ENCODE results near the gene FZD7. TPM values are rescaled to one million over a fixed set of nuclear protein-coding genes. Genes with fewer than 3 reads are reported as not detected.

FZD7 gene
- total and polyA plus RNA-seq, 2 of the 8 experiments (the other 6 are each of a cell fraction or from before 2014, with no cell fraction given) = 176 to 246 TPM

DNA sequence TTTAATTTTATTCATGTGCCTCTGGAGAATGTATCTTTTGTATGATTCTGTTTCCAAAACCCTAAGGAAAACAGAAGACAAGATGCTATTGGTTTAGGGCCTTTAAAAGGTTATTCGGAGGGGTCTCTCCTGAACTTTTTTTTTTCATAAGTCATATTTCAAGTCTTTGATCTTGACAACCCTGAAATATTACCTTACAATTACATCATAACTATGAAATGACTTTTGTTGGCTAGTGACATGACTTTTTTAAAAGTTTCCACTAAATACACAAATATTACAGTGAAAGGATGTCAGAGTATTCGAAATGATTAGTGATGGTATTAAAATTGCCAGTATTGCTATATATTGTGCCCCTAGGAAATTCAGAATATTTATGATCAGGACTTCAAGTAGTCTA, 31.8 kb upstream of the FZD7 start:
- H3K4me3 ChIP-seq (ENCODE audit: extremely low read depth in 1 of 4, insufficient read depth in 2 of 4, low read depth in 3 of 4, low read length in 4 of 4) = no peak overlapping the region
- H2BK12ac ChIP-seq (ENCODE audit: low read depth, low read length) = no peak overlapping the region
- H3K36me3 ChIP-seq (ENCODE audit: control insufficient read depth in 2 of 4, insufficient read depth in 4 of 4, low read length in 3 of 4) = no peaks in the 10 kb centered on the region
- H3K4me2 ChIP-seq (ENCODE audit: insufficient read depth in 1 of 2, low read depth in 2 of 2, low read length in 2 of 2) = no peak overlapping the region
- H2AFZ ChIP-seq (ENCODE audit: low read length) = no peak overlapping the region
- no peak overlapping the region for H3K56ac ChIP-seq (replicated peaks; ENCODE audit: insufficient read length, low read depth, low read length)
- no peak overlapping the region for H3K23ac ChIP-seq (ENCODE audit: insufficient read length)
- 89% methylated on average over 2 of the region's 2 CpGs; no CpG with 5 or more reads in 1 of the 2 experiments for WGBS, 2 experiments (ENCODE audit: extremely low coverage in 1 of 2, insufficient coverage in 1 of 2, insufficient read length in 1 of 2, insufficient replicate concordance in 2 of 2, low coverage in 1 of 2, low lambda C conversion rate in 2 of 2, missing lambda C conversion rate in 1 of 2)
- H4K8ac ChIP-seq (ENCODE audit: extremely low read depth, insufficient read depth, low read length) = no peak overlapping the region
- DNase-seq (ENCODE audit: low read depth in 1 of 2, low spot score in 2 of 2) (no peak), FAIRE-seq (no peak)
- no peaks in the 10 kb centered on the region for H4K20me1 ChIP-seq (replicated peaks in 1 of 2; ENCODE audit: control insufficient read depth in 1 of 2, insufficient read depth in 2 of 2, low read length in 2 of 2)
- H3K4me1 ChIP-seq (replicated peaks in 1 of 4; ENCODE audit: control insufficient read depth in 3 of 4, insufficient read depth in 4 of 4, low read length in 3 of 4) = peaks cover 0 to 10% (median 2%) of the 10 kb centered on the region in 4 experiments; a peak in 5 of 7 replicates
- no peaks in the 10 kb centered on the region for H3K9me3 ChIP-seq (ENCODE audit: insufficient read depth in 2 of 2, low read depth in 1 of 2, low read length in 1 of 2)
- no peak overlapping the region for H3K14ac ChIP-seq (ENCODE audit: insufficient read length)
- H2BK5ac ChIP-seq (ENCODE audit: low read depth, low read length) = no peak overlapping the region
- no peak overlapping the region for H2BK20ac ChIP-seq (ENCODE audit: low read length)
- H2AK5ac ChIP-seq (ENCODE audit: low read depth, low read length) = no peak overlapping the region
- no peak overlapping the region for H3K4ac ChIP-seq (replicated peaks; ENCODE audit: insufficient read length, low read depth, low read length)
- H3K27me3 ChIP-seq (replicated peaks in 1 of 4; ENCODE audit: control insufficient read depth in 3 of 4, extremely low read depth in 1 of 4, insufficient read depth in 3 of 4, low read length in 3 of 4) = no peaks in the 10 kb centered on the region; a peak in 1 of 7 replicates
- CTCF ChIA-PET (ENCODE audit: partially characterized antibody) = interaction anchor here (0.7 to 2.0 kb wide), 7 partner anchors 16 to 164 kb away, joined by 3 to 7 read pairs (median 3); no protein-coding TSS in a partner anchor
- TF ChIP-seq TCF12 (IDR thresholded peaks at IDR 0.05; ENCODE audit: low read depth, low read length) = no peak
- TF ChIP-seq SRF (IDR thresholded peaks at IDR 0.05; ENCODE audit: low read depth, low read length) = no peak
- TF ChIP-seq ASH2L (IDR thresholded peaks at IDR 0.05; ENCODE audit: low read length) = no peak
- no peak for TF ChIP-seq BRCA1 (IDR thresholded peaks at IDR 0.05; ENCODE audit: low read depth, low read length)
- TF ChIP-seq SP1 (IDR thresholded peaks at IDR 0.05; ENCODE audit: low read depth, low read length) = no peak
- no peak for TF ChIP-seq YY1 (IDR thresholded peaks at IDR 0.05; ENCODE audit: low read depth, low read length)
- TF ChIP-seq SUZ12 (IDR thresholded peaks at IDR 0.05; ENCODE audit: low read length) = no peak
- TF ChIP-seq CHD2 (IDR thresholded peaks at IDR 0.05; ENCODE audit: low read length) = no peak
- TF ChIP-seq CREB1 (IDR thresholded peaks at IDR 0.05) = no peak
- TF ChIP-seq, protein P1, sequence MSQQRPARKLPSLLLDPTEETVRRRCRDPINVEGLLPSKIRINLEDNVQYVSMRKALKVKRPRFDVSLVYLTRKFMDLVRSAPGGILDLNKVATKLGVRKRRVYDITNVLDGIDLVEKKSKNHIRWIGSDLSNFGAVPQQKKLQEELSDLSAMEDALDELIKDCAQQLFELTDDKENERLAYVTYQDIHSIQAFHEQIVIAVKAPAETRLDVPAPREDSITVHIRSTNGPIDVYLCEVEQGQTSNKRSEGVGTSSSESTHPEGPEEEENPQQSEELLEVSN (IDR thresholded peaks at IDR 0.05) = no peak
- no peak overlapping the region for H4K91ac ChIP-seq (replicated peaks; ENCODE audit: insufficient read length, low read length)
- no peaks in the 10 kb centered on the region for H3K23me2 ChIP-seq (ENCODE audit: low read depth, low read length)
- H2BK15ac ChIP-seq (ENCODE audit: low read length) = no peak overlapping the region
- no peak overlapping the region for H3K18ac ChIP-seq (ENCODE audit: extremely low read depth, low read length)
- H3K79me1 ChIP-seq (ENCODE audit: low read depth, low read length) = no peaks in the 10 kb centered on the region
- no peak overlapping the region for H4K5ac ChIP-seq (ENCODE audit: insufficient read length, low read depth, low read length)
- no peaks in the 10 kb centered on the region for H3K79me2 ChIP-seq (ENCODE audit: control insufficient read depth in 1 of 2, insufficient read depth in 2 of 2, low read length in 2 of 2)
- H3K27ac ChIP-seq (ENCODE audit: low read depth, low read length) = no peak overlapping the region
- POLR2A ChIA-PET (ENCODE audit: partially characterized antibody) = interaction anchor here (1.3 to 1.4 kb wide), 2 partner anchors 29 to 40 kb away, joined by 3 to 4 read pairs; no protein-coding TSS in a partner anchor
- no peak overlapping the region for H2BK120ac ChIP-seq (replicated peaks; ENCODE audit: low read depth, low read length)
- H3K9ac ChIP-seq (replicated peaks in 1 of 4; ENCODE audit: extremely low read depth in 1 of 4, low read depth in 3 of 4, low read length in 3 of 4) = no peak overlapping the region

All from H1 (cell line).